OCI-LY1 (cell line): Measurements from ENCODE around the gene HPCAL4.

Experiments used
- H2AFZ ChIP-seq: fragments of 200-600 bp; sonication (generic), shearing (Covaris generic); 2 replicates; pipeline ENCODE4 v1.6.0; 2014; ENCODE audit warnings: antibody characterized with exemption, mild to moderate bottlenecking, low read length
- H3F3A ChIP-seq: fragments of 200-600 bp; sonication (generic), shearing (Covaris generic); 2 replicates; pipeline ENCODE4 v1.6.0; 2014; ENCODE audit warnings: mild to moderate bottlenecking, antibody characterized with exemption, low read length, moderate library complexity; ENCODE audit not compliant: insufficient read depth
- H3K27ac ChIP-seq: fragments of 200-600 bp; sonication (generic); 2 replicates; pipeline ENCODE4 v1.5.1; 2014; ENCODE audit warnings: low read length, mixed run types, mild to moderate bottlenecking, low read depth; ENCODE audit not compliant: poor library complexity, severe bottlenecking
- H3K27me3 ChIP-seq: fragments of 200-600 bp; sonication (generic); 2 replicates; pipeline ENCODE4 v1.6.0; 2014; ENCODE audit warnings: antibody characterized with exemption, mild to moderate bottlenecking, low read length, moderate library complexity; ENCODE audit not compliant: insufficient read depth
- H3K36me3 ChIP-seq: fragments of 200-600 bp; sonication (generic); 2 replicates; pipeline ENCODE4 v1.6.1; 2014; ENCODE audit warnings: mild to moderate bottlenecking, antibody characterized with exemption, low read length, moderate library complexity, mixed read lengths; ENCODE audit not compliant: insufficient read depth
- H3K4me1 ChIP-seq: fragments of 200-600 bp; sonication (generic); 2 replicates; pipeline ENCODE4 v1.5.1; 2014; ENCODE audit warnings: mild to moderate bottlenecking, low read length, moderate library complexity; ENCODE audit not compliant: insufficient read depth, severe bottlenecking
- H3K4me2 ChIP-seq: fragments of 200-600 bp; sonication (generic), shearing (Covaris generic); 2 replicates; pipeline ENCODE4 v1.6.1; 2014; ENCODE audit warnings: low read length
- H3K4me3 ChIP-seq: fragments of 200-600 bp; sonication (generic); 2 replicates; pipeline ENCODE4 v1.5.1; 2014; ENCODE audit warnings: low read length, low read depth, mild to moderate bottlenecking, mixed read lengths; ENCODE audit not compliant: poor library complexity, severe bottlenecking
- H3K79me2 ChIP-seq: fragments of 200-600 bp; shearing (Covaris generic); 2 replicates; pipeline ENCODE4 v1.6.1; 2016; ENCODE audit warnings: mixed run types, low read length, mixed read lengths; ENCODE audit not compliant: insufficient read depth
- H3K9ac ChIP-seq: fragments of 200-600 bp; sonication (generic), shearing (Covaris generic); 2 replicates; pipeline ENCODE4 v1.6.1; 2014; ENCODE audit warnings: mild to moderate bottlenecking, low read length, mixed read lengths
- H3K9me2 ChIP-seq: fragments of 200-600 bp; sonication (generic), shearing (Covaris generic); 2 replicates; pipeline ENCODE4 v1.6.1; 2014; ENCODE audit warnings: low read depth, mild to moderate bottlenecking, low read length, mixed read lengths
- H3K9me3 ChIP-seq: fragments of 200-600 bp; shearing (Covaris generic); 2 replicates; pipeline ENCODE4 v1.6.1; 2014; ENCODE audit warnings: low read length, mixed read lengths
- H4K20me1 ChIP-seq: fragments of 200-600 bp; sonication (generic), shearing (Covaris generic); 2 replicates; pipeline ENCODE4 v1.6.0; 2016; ENCODE audit warnings: mild to moderate bottlenecking, low read length; ENCODE audit not compliant: insufficient read depth
- CTCF ChIP-seq: fragments of 200-600 bp; sonication (generic), shearing (Covaris generic); IDR thresholded peaks from 2 replicates; pipeline ENCODE4 v1.5.1; 2017; ENCODE audit warnings: mild to moderate bottlenecking, antibody characterized with exemption, low read length, moderate library complexity, mixed read lengths
- EZH2 ChIP-seq: fragments of 200-600 bp; sonication (generic), shearing (Covaris generic); IDR thresholded peaks from 2 replicates; pipeline ENCODE4 v1.8.0; 2017; ENCODE audit warnings: borderline replicate concordance, mixed run types, mild to moderate bottlenecking, antibody characterized with exemption, low read length, moderate library complexity, mixed read lengths

The HPCAL4 gene

DNA sequence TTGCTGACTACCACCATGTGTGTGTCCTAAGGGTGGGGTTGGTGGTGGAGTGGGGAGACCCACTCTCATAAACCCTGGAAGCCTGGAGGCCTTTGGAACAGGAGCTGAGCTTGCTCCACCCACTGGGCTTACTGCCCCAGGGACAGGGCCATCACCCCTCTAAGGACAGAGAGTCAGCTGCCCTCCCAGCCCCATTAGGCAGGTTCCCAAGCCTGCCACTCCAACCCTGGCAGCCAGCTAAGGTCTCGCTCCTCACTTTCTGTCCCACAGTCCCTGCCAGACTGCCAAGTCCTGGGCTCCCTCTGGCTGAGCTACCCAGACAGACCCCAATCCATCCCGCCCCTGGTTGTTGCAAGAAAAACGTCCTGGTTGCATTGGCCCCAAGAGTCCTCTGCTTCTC lies 23.1 kb downstream of the HPCAL4 start:
- Histone ChIP-seq H3K4me2 (no peak overlapping the region), H3K27ac (no peak overlapping the region), H3K9me3 (no peaks in the 10 kb centered on the region), H3K79me2 (no peaks in the 10 kb centered on the region), H3K9ac (no peak overlapping the region), H3F3A (no peaks in the 10 kb centered on the region), H3K9me2 (no peaks in the 10 kb centered on the region), H4K20me1 (no peaks in the 10 kb centered on the region), H3K36me3 (no peaks in the 10 kb centered on the region), H2AFZ (no peak overlapping the region), H3K4me3 (no peak overlapping the region), H3K4me1 (peaks cover 8% of the 10 kb centered on the region), H3K27me3 (peaks cover 1% of the 10 kb centered on the region; the same call in 1 of the 2 replicates)
- TF ChIP-seq CTCF (no peak), EZH2 (no peak)

DNA sequence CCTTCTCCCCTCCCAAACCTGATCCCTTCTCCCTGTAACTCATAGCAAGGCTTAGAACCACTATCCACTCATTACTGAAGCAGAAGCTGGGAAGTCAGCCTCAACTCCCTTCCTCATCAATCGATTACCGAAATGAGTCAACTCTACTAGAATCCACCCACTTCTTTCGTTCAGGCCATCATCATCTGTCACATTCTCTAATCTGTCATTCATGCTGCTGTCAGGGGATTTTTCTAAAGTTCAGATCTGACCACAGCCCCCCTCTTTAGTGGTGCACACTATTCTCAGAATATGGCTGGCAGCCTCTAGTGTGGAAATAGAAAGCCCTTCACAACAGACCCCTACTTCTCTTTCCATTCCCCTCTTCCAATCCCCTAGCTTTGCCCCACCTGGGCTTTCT lies 24.5 kb downstream of the HPCAL4 start:
- H3K4me3 ChIP-seq: no peak overlapping the region
- no peak overlapping the region for H3K4me2 ChIP-seq
- H3K79me2 ChIP-seq: no peaks in the 10 kb centered on the region
- no peaks in the 10 kb centered on the region for H3F3A ChIP-seq
- no peak overlapping the region for H3K9ac ChIP-seq
- no peaks in the 10 kb centered on the region for H3K9me3 ChIP-seq
- H3K9me2 ChIP-seq: no peaks in the 10 kb centered on the region
- H3K27ac ChIP-seq: no peak overlapping the region
- H2AFZ ChIP-seq: no peak overlapping the region
- no peak for TF ChIP-seq EZH2
- no peak for TF ChIP-seq CTCF
- no peaks in the 10 kb centered on the region for H3K27me3 ChIP-seq
- H4K20me1 ChIP-seq: no peaks in the 10 kb centered on the region
- peaks cover 8% of the 10 kb centered on the region for H3K4me1 ChIP-seq
- no peaks in the 10 kb centered on the region for H3K36me3 ChIP-seq

DNA sequence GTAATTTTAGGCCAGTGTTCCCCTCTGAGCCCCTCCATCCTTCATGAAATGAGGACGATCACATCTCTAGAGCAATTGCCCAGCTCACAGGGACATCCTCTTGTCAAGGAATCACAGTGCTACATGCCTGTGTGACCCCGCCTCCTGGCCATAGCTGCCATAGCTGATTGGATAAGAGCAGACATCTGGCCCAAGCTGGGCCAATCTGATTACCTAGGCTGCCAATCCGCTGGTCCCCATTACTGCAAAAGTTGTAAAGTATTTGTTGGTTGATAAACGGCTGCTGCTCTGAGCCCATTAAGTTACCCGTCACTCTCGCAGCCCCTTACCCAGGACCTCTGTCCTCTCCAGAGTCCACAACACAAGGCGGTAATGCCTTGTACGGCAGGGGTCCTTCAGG lies 27.7 kb downstream of the HPCAL4 start:
- Histone ChIP-seq H3K4me3 (peak overlapping the region; percentile 40), H3K79me2 (no peaks in the 10 kb centered on the region), H3K4me1 (peaks cover 8% of the 10 kb centered on the region), H3K9ac (no peak overlapping the region), H3K27ac (no peak overlapping the region), H2AFZ (no peak overlapping the region), H3F3A (no peaks in the 10 kb centered on the region), H3K9me2 (no peaks in the 10 kb centered on the region), H3K4me2 (peak overlapping the region; percentile 60), H3K27me3 (no peaks in the 10 kb centered on the region), H3K9me3 (no peaks in the 10 kb centered on the region), H4K20me1 (no peaks in the 10 kb centered on the region), H3K36me3 (no peaks in the 10 kb centered on the region)
- TF ChIP-seq EZH2 (no peak), CTCF (no peak)
